SK-N-MC (cell line): ENCODE data around the gene SMPD3.

Source experiments
- EZH2 ChIP-seq: fragments of 200-600 bp; sonication (generic); IDR thresholded peaks from one replicate; pipeline ENCODE4 v1.6.1; 2017; ENCODE audit warnings: antibody characterized with exemption
- POLR2AphosphoS5 ChIP-seq: IDR thresholded peaks from 2 replicates; pipeline ENCODE4 v1.6.1; 2012; ENCODE audit warnings: mild to moderate bottlenecking, low read depth, low read length, borderline replicate concordance

- TF ChIP-seq EZH2 = no peak
- no peak for TF ChIP-seq POLR2AphosphoS5
Measured at GRCh38 chr16:68361485-68361884, 86.8 kb downstream of the SMPD3 start.
